Loucy (cell line): Measurements from ENCODE around the gene AAMP.

Source experiments
- EZH2phosphoT487 ChIP-seq: fragments of 200-600 bp; IDR thresholded peaks from 2 replicates; pipeline ENCODE4 v1.6.1; 2018; ENCODE audit warnings: antibody characterized with exemption, mild to moderate bottlenecking, moderate library complexity, borderline replicate concordance
- TF ChIP-seq, protein P1 (sequence below): fragments of 200-600 bp; sonication (generic); conservative IDR thresholded peaks from 2 replicates; pipeline ENCODE4 v1.5.1; 2014; ENCODE audit warnings: mild to moderate bottlenecking, antibody characterized with exemption, low read length

DNA sequence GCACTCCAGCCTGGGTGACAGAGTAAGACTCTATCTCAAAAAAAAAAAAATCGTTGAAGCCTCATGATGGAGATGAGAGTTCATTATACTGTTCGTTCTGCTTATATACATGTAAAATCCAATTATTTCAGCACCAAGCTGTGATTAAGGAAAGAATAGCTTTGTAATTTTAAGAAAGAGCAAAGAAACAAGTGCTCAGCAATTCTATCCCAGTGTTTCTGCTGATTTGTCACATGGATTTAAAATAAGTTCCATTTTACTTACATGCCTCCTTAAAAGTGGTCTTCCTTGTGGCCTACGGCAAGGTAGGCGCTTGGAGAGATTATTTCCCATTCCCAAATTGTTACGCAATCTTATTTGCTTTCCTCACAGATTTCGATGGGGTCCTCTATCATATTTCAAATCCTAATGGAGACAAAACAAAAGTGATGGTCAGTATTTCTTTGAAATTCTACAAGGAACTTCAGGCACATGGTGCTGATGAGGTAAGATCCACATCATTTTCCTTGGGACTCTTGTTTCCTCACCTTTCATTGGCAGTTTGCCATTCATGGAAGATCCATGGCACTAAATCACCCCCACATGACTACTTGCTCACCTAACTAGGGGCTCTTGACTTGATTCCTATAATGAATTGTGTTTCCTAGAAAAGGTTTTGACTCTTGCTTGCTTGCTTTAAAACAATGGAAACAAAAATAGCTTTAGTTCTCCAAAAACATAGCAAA is 41.4 kb downstream of the AAMP start:
- TF ChIP-seq, protein P1, sequence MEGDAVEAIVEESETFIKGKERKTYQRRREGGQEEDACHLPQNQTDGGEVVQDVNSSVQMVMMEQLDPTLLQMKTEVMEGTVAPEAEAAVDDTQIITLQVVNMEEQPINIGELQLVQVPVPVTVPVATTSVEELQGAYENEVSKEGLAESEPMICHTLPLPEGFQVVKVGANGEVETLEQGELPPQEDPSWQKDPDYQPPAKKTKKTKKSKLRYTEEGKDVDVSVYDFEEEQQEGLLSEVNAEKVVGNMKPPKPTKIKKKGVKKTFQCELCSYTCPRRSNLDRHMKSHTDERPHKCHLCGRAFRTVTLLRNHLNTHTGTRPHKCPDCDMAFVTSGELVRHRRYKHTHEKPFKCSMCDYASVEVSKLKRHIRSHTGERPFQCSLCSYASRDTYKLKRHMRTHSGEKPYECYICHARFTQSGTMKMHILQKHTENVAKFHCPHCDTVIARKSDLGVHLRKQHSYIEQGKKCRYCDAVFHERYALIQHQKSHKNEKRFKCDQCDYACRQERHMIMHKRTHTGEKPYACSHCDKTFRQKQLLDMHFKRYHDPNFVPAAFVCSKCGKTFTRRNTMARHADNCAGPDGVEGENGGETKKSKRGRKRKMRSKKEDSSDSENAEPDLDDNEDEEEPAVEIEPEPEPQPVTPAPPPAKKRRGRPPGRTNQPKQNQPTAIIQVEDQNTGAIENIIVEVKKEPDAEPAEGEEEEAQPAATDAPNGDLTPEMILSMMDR, result no peak
- TF ChIP-seq EZH2phosphoT487, result no peak
